Omental fat pad (tissue), 4 donors: Measurements from ENCODE around the gene ADAMTSL4. TPM values are rescaled to one million over a fixed set of nuclear protein-coding genes. Genes with fewer than 3 reads are reported as not detected.

ENCODE experiments used
- ATAC-seq: fragments of 150-250 bp; one replicate; pipeline ENCODE4 v1.9.1; 2016; ENCODE audit warnings: mild to moderate bottlenecking, moderate library complexity; ENCODE audit not compliant: low FRiP score
- DNase-seq: peaks from one replicate; pipeline ENCODE4 v3.0.0-alpha.2; 2019; ENCODE audit warnings: low spot score
- total RNA-seq, 4 donors: library from RNA; depleted of rRNA; stranded (reverse); fragments of >200 nt; gene quantifications; one replicate each; pipeline ENCODE4 v1.1.0, GENCODE V29; 2016
- TF ChIP-seq, protein P1 (sequence below), 3 donors: fragments of 450-650 bp; IDR thresholded peaks; one replicate each; pipeline ENCODE4 v1.5.1; 2016 to 2017; ENCODE audit warnings: antibody characterized with exemption in 3 of 3, mild to moderate bottlenecking in 3 of 3, moderate library complexity in 2 of 3

Gene ADAMTSL4
- total RNA-seq, 4 donors from 2014 or later: 33.7 to 46.6 (median 39.9) TPM

GRCh38 chr1:150546294-150546937 lies 2.8 kb upstream of the ADAMTSL4 start:
- TF ChIP-seq, protein P1, sequence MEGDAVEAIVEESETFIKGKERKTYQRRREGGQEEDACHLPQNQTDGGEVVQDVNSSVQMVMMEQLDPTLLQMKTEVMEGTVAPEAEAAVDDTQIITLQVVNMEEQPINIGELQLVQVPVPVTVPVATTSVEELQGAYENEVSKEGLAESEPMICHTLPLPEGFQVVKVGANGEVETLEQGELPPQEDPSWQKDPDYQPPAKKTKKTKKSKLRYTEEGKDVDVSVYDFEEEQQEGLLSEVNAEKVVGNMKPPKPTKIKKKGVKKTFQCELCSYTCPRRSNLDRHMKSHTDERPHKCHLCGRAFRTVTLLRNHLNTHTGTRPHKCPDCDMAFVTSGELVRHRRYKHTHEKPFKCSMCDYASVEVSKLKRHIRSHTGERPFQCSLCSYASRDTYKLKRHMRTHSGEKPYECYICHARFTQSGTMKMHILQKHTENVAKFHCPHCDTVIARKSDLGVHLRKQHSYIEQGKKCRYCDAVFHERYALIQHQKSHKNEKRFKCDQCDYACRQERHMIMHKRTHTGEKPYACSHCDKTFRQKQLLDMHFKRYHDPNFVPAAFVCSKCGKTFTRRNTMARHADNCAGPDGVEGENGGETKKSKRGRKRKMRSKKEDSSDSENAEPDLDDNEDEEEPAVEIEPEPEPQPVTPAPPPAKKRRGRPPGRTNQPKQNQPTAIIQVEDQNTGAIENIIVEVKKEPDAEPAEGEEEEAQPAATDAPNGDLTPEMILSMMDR (IDR thresholded peaks at IDR 0.05): no peak
- no peak for DNase-seq
- no peak for ATAC-seq

DNA sequence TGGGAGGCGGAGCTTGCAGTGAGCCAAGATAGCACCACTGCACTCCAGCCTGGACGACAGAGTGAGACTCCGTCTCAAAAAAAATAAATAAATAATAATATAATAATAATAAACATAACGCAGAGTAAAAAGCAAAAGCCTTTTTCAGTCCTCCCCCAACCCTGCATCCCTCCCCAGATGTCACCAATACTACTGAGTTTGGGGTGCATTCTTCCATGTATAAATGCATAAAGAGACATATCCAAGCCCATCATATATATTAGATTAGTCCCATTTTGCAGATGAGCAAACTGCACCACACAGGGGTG lies 930 bp upstream of the ADAMTSL4 start:
- DNase-seq (no peak), ATAC-seq (no peak)
- TF ChIP-seq, protein P1 (IDR thresholded peaks at IDR 0.05): no peak

GRCh38 chr1:150549496-150550221 lies 451 bp downstream of the ADAMTSL4 start:
- TF ChIP-seq, protein P1 (IDR thresholded peaks at IDR 0.05): no peak
- peak; percentile 13 for ATAC-seq
- DNase-seq: no peak

DNA sequence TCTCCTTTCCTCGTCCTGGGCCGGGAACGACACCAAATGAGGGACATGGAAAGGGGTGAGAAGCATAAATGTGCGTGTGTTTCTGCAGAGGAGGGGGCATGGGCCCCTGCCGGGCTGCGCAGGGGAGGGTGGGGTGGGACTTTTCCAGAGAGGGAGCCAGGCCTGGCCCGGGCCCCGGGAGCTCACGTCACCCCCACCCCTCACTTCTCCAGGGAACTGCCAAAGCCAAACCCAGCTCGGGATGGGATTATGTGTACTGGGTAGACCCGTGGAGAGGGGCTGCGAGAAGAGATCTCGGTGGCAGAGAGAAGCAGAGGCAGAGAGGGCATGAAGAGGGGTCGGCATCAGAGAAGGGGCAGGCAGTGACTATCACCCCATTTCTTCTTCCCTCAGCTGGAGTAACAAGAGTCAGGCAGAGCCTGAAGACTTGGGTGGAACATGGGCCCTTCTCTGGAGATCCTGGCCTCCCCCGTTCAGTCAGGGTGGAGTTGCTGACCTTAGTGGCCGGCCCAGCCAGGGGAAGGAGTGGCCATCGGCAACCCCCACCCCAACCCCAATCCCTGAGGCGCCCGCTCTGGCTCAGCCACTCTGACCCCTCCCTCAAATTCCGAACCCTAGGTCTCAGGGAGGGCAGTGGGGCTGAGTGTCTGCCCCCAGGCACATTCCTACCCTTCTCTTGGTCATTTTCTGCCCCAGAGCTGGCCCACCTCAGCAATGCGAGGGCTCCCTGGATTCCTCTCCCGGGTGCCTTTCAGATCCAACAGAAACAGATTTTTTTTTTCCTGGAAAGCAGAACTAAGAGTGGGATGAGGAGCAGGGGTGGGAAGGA lies 1.2 kb downstream of the ADAMTSL4 start:
- TF ChIP-seq, protein P1 (IDR thresholded peaks at IDR 0.05): peak in 1 of 3 donors; percentile 8
- DNase-seq: no peak
- ATAC-seq: peak; percentile 13

GRCh38 chr1:150551051-150551783 lies 2.0 kb downstream of the ADAMTSL4 start:
- DNase-seq (no peak), ATAC-seq (no peak)
- TF ChIP-seq, protein P1 (IDR thresholded peaks at IDR 0.05): no peak

- DNase-seq (no peak), ATAC-seq (no peak)
- TF ChIP-seq, protein P1 (IDR thresholded peaks at IDR 0.05): no peak
Observed at GRCh38 chr1:150551784-150552127, 2.5 kb downstream of the ADAMTSL4 start.
